Measurements from ENCODE around the gene TAF10.

TAF10 gene

DNA sequence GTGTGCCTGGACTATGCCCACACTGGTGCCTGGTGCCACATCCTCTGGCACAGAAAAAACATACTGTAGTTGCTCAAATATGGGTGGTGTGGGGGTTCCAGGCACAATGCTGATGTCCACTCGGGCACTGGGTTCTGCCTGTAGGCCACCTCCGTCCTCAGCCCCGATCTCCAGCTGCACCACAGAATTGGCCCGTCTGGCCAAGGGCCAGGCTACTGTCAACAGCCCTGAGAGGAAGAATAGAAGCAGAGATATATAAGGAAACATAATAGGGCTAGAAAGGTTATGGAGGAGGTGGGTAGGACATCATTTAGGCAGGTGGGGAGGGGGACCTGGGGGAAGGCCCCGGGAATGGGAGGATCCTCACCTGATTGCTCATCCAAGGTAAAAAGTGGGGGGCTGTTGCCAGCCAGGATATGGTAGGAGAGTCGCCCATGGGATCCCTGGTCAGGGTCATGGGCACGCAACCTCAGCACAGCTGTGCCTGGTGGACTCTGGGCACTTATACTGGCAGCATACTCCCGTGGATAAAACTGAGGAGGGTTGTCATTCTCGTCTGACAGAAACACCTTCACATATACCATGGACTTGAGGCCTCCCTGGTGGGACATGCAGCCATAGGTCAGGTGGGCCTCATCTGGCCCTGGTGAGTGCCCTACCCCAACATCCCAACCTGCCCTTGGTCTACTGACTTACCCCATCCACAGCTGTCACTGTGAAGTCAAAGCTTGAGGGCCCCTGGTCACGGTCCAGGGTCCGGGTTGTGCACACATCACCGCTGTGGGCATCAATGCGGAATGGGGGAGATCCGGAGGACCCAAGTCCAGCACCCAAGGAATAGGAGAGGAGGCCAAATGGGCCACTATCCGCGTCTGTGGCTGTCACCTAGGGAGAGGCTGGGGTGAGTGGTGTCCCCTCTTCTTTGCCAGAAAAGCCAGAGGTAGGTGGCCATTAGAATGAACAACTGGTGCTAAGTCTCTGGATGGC is 21.7 kb upstream of the TAF10 start:
- peaks cover 0 to 5% of the 10 kb centered on the region in 2 donors for H3K4me1 Mint-ChIP-seq
- H3K36me3 Mint-ChIP-seq: no peaks in the 10 kb centered on the region
- H3K4me3 Mint-ChIP-seq: no peak overlapping the region
- ATAC-seq (replicated peaks) (no peak), DNase-seq (no peak)
- H3K27ac Mint-ChIP-seq: no peak overlapping the region
- H3K9me3 Mint-ChIP-seq: no peaks in the 10 kb centered on the region
- H3K27me3 Mint-ChIP-seq: no peaks in the 10 kb centered on the region

DNA sequence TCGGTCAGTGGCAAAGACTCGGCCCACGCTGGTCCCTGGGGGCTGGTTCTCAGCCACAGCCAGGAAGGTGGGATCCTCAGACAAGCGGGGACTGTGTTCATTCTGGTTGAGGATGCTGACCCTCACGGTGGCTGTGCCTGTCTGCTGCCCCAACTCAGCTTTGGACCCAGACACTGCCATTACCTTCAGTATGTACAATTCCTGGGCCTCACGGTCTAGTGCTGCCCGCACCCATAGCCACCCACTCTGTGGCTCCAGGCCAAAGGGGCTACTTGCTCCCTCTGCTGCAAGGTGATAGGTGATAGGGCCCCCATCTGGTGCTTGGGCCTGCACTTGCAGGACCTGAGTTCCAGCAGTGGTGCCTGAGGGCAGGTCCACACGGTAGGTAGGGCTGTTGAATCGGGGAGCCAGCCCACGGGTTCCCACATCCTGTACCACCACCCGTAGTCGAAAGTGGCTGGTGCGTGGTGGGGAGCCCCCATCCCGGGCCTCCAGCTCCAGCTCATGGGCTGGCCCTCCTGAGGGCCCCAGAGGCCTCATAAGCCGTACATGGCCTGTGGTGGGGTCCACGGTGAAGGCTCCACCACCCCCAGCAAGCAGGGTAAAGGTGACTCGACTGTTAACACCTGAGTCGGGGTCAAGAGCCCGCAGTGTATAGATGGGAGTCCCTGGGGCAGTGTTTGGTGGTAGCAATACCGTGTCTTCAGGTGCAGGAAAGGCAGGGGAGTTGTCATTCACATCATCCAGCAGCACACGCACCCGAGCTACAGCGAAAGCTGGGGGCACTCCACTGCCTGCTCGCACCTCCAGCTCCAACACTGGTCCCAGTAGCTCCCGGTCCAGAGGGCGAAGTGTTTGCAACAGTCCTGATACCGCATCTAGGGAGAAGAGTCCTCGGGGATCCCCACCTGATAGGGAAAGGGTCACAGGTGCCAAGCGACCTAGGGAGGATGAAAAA is 20.4 kb upstream of the TAF10 start:
- no peak overlapping the region for H3K27ac Mint-ChIP-seq
- H3K4me3 Mint-ChIP-seq: no peak overlapping the region
- H3K9me3 Mint-ChIP-seq: no peaks in the 10 kb centered on the region
- ATAC-seq (replicated peaks) (no peak), DNase-seq (no peak)
- H3K4me1 Mint-ChIP-seq: peaks cover 7 to 17% of the 10 kb centered on the region in 2 donors
- H3K27me3 Mint-ChIP-seq: no peaks in the 10 kb centered on the region
- H3K36me3 Mint-ChIP-seq: no peaks in the 10 kb centered on the region

DNA sequence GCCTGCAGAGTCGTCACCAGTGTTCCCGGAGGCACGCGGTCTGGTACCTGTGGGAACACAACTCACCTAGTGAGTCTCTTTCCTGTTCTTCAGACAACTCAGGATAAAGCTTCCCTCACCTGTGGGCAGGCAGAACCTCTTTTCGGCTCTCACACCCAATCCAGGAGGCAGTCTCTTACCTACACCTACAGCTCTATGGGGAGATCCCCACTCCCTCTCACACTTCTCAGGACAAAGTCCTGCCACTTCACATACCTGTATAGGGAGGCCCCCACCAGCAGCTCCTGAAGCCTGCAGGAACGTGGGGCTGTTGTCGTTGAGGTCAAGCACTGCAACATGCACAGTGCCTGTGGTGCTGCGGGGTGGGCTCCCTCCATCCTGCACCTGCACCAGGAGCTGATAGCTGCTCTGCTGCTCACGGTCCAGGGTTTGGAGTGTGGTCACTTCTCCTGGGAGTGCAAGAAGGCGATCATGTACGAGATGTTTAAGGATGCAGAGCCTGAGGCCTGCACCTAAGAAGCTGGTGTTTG is 19.4 kb upstream of the TAF10 start:
- Mint-ChIP-seq H3K4me1 (peaks cover 12 to 26% of the 10 kb centered on the region in 2 donors), H3K4me3 (no peak overlapping the region), H3K36me3 (no peaks in the 10 kb centered on the region), H3K27ac (peak overlapping the region; percentile 75), H3K27me3 (no peaks in the 10 kb centered on the region), H3K9me3 (no peaks in the 10 kb centered on the region)
- ATAC-seq (replicated peaks): no peak
- no peak for DNase-seq

DNA sequence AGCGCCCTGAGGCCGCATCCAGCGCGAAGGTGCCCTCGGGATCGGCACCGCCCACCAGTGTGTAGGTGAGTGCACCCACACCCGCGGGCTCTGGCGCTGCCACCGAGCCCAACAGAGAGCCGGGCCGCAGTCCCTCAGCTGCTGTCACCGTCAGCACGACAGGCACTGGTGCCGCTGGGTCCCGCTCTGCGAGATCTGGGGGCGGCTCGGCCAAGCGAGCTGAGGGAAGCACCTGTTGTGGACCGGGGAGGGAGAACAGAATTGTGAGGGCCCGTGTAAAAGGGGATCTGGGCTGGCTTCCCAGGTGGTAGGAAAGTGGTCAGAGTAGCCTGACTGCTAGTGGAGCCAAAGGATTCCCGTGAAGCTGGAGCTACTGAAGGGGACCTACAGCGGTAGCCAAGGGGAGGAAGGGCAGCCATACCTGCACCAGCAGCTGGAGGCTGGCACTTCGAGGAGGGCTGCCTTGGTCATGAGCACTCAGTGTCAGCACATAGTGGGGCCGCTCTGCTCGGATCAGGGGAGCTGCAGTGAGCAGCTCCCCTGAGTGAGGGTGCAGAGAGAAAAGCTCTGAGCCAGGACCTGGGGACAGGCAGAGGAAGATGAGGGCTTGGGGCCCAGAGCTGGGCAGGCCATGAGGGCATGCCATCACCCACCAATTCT is 18.7 kb upstream of the TAF10 start:
- Mint-ChIP-seq H3K27me3 (no peaks in the 10 kb centered on the region), H3K4me1 (peaks cover 14 to 27% of the 10 kb centered on the region in 2 donors), H3K36me3 (no peaks in the 10 kb centered on the region), H3K27ac (no peak overlapping the region), H3K9me3 (no peaks in the 10 kb centered on the region), H3K4me3 (no peak overlapping the region)
- no peak for ATAC-seq (replicated peaks)
- no peak for DNase-seq

DNA sequence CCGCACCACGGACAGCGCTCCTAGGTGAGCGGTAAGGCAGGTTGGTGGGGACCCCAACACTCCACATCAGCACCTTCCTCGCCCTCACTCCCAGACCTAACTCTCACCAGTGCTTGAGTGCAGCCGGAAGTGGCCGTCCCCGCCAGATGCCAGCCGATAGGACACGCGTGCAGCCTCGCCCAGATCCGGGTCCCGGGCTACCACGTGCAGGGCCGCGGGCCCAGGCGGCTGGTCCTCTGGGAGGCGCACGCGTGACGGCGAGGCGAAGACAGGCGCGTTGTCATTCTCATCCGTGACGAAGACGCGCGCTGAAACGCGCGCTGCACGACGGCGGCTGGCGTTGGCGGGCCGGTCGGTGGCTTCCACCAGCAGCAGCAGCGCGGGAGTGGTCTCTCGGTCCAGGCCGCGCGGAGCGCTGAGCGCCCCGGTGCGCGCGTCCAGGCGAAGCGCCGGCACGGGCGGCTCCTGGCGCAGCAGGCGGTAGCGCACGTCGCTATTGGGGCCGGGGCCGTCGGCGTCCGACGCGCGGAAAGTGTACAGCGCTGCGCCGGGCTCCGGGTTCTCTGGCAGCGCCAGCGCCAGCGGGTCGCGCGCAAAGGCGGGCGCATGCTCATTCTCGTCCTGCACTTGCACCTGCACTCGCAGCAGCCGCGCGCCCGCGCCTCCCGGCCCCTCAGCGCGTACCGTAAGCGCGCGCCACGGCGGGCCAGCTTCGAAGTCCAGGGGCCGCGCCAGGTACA is 18.0 kb upstream of the TAF10 start:
- Mint-ChIP-seq H3K27ac (no peak overlapping the region), H3K4me3 (no peak overlapping the region), H3K36me3 (no peaks in the 10 kb centered on the region)

DNA sequence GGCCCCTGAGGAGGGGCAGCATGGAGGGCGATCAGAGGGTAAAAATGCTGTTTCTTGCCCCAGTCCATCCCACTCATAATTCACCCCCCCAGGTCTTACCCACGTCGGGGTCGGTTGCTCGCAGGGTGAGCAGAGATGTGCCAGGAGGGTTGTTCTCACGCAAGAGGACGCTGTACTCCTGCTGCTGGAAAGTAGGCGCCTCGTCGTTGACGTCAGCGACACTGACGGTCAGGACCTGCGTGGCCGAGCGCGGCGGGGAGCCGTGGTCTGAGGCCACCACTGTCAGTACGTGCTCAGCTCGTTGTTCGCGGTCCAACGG is 17.5 kb upstream of the TAF10 start:
- Mint-ChIP-seq H3K9me3 (no peaks in the 10 kb centered on the region), H3K4me1 (peaks cover 14 to 27% of the 10 kb centered on the region in 2 donors), H3K36me3 (no peaks in the 10 kb centered on the region), H3K27me3 (no peaks in the 10 kb centered on the region), H3K27ac (no peak overlapping the region), H3K4me3 (no peak overlapping the region)
- ATAC-seq (replicated peaks) (no peak), DNase-seq (no peak)

More for the DNA sequence above, 18.0 kb upstream of the TAF10 start:
- no peak for ATAC-seq (replicated peaks)
- no peaks in the 10 kb centered on the region for H3K27me3 Mint-ChIP-seq
- no peak for DNase-seq
- H3K9me3 Mint-ChIP-seq: no peaks in the 10 kb centered on the region
- peaks cover 14 to 27% of the 10 kb centered on the region in 2 donors for H3K4me1 Mint-ChIP-seq

DNA sequence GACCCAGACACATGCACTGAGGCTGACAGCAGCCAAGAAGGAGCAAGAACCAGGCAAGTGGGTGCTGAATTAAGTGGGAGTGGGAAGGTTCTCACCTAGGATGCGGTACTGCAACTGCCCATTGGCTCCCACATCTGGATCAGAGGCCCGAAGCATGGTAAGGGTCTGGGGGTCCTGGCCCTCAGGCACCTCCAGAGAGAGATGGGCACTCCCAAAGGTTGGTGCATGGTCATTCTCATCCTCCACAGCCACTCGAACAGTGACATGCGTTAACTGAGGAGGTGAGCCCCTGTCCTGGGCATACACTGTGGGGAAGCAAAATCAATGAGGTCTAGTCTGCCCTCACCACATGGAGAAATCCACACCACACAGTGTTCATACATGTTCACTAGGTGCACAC is 16.5 kb upstream of the TAF10 start:
- H3K36me3 Mint-ChIP-seq: no peaks in the 10 kb centered on the region
- no peak overlapping the region for H3K4me3 Mint-ChIP-seq
- no peak overlapping the region for H3K27ac Mint-ChIP-seq
- H3K9me3 Mint-ChIP-seq: no peaks in the 10 kb centered on the region
- H3K27me3 Mint-ChIP-seq: no peaks in the 10 kb centered on the region
- H3K4me1 Mint-ChIP-seq: peaks cover 14 to 27% of the 10 kb centered on the region in 2 donors
- ATAC-seq (replicated peaks): no peak
- no peak for DNase-seq

DNA sequence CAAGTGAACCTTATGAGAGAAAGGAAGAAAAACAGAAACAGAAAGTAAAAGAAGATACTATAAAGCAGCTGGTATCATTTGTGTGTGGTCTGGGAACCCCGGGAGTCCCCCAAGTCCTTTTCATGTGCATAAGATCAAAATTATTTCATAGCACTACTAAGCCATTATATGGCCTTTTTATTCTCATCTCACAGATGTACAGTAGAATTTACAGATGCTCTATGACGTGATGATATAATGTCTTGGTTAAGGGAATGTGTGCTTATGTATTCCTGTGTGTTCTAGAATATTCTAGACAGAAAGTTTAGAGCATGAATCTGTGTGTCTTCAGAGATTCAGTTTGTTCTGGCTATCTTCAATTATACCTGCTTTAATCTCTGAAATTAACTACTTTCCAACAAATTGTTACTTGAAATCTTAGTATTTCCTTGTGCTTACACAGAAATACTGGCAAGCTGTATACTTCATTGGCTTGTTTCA is 15.8 kb upstream of the TAF10 start:
- H3K27me3 Mint-ChIP-seq: no peaks in the 10 kb centered on the region
- DNase-seq (no peak), ATAC-seq (replicated peaks) (peak; percentile 73 to 77)
- H3K27ac Mint-ChIP-seq: peak overlapping the region; percentile 87
- H3K4me3 Mint-ChIP-seq: peak overlapping the region in 1 of 2 donors; percentile 47
- H3K9me3 Mint-ChIP-seq: no peaks in the 10 kb centered on the region
- H3K36me3 Mint-ChIP-seq: no peaks in the 10 kb centered on the region
- H3K4me1 Mint-ChIP-seq: peaks cover 14 to 27% of the 10 kb centered on the region in 2 donors

DNA sequence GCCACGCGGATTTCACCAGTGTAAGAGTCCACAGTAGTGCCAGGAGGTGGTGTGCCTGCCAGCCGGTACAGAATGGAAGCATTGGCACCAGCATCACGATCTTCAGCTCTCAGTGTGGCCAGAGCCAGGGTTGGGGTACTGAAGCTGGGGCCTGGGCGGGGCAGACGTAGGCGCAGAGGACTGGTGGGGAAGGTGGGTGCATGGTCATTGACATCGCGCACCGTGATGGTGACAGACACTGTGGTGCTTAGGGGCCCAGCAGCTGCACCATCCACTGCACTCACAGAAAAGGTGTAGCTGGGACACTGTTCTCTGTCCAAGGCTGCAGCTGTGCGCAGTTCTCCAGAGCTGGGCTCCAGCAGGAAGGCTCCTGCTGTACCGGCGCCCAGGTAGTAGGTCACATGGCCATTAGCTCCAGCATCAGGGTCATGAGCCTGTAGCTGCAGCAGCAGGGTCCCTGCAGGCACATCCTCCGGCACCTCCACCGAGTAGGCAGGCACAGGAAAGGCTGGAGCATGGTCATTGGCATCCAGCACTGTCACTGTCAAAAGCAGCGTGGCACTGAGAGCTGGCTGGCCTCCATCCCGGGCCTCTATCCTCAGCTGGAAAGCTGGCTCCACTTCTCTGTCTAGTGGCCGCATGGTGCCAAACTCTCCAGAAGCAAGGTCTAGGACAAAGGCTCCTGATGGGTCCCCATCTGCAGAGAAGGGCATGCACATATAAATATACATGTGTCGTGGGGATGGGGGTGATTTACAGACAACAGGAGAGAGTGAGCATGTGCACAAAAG is 15.2 kb upstream of the TAF10 start:
- ATAC-seq (replicated peaks): no peak
- Mint-ChIP-seq H3K4me1 (peaks cover 14 to 27% of the 10 kb centered on the region in 2 donors), H3K27me3 (no peaks in the 10 kb centered on the region), H3K4me3 (peak overlapping the region in 1 of 2 donors; percentile 47), H3K36me3 (no peaks in the 10 kb centered on the region), H3K27ac (peak overlapping the region; percentile 87), H3K9me3 (no peaks in the 10 kb centered on the region)
- no peak for DNase-seq

DNA sequence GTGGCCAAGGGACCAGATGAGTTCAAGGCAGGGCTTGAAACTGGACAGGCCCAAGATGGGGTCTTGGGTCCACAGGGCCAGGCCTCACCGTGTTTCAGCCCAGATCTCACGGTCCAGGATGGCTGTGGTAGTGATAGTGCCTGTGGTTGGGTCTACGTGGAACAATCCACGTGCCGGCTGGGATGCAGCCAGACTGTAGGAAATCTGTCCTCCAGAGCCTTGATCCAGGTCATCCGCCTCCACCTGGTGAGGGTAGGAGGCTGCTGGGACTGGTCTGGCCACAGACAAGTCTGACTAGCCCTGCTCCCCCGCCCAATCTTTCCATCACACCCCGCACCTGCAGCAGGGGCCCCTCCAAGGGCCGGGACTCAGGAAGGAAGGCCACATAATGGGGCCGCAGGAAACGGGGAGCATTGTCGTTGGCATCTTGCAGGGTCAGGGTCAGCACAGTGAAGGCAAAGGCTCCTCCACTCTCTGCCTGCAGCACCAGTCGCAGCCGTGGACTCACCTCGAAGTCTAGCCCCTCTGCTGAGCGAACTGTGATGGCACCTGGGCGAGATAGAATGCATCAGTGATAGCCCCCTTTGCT is 13.9 kb upstream of the TAF10 start:
- no peaks in the 10 kb centered on the region for H3K9me3 Mint-ChIP-seq
- no peaks in the 10 kb centered on the region for H3K27me3 Mint-ChIP-seq
- H3K36me3 Mint-ChIP-seq: no peaks in the 10 kb centered on the region
- no peak overlapping the region for H3K27ac Mint-ChIP-seq
- no peak overlapping the region for H3K4me3 Mint-ChIP-seq
- DNase-seq (no peak), ATAC-seq (replicated peaks) (no peak)
- peaks cover 17 to 22% of the 10 kb centered on the region in 2 donors for H3K4me1 Mint-ChIP-seq

DNA sequence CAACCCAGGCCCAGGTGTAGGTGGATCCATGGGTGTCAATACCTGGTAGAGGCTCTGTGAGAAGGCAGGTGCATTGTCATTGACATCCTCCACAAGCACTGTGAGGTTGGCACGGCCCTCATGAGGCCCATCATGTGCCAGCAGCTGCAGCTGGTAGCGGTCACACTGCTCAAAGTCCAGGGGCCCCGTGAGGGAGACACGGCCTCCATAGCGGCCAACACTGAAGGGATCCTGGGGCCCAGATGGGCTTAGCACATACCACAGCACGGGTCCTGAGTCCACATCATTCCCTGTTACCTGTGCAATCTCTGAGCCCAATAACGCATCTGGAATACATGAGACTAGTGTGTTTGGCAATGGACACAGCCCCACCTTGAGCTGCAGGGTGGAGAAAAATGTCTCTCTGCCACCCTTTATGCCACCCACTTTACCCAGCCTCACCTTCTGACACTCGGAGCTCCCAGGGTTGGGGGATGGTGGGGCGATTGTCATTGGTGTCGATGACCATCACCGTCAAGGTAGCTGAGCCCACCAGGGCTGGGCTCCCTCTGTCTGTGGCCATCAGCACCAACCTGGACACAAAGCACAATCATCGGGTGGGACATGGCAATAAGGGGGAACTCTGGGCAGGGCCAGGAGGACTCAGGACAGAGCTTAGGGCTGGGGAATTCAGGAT is 13.3 kb upstream of the TAF10 start:
- Mint-ChIP-seq H3K27me3 (no peaks in the 10 kb centered on the region), H3K36me3 (no peaks in the 10 kb centered on the region), H3K4me1 (peaks cover 17 to 22% of the 10 kb centered on the region in 2 donors), H3K27ac (peak overlapping the region; percentile 51), H3K9me3 (no peaks in the 10 kb centered on the region), H3K4me3 (no peak overlapping the region)
- DNase-seq (no peak), ATAC-seq (replicated peaks) (no peak)
